NOMO-1 treated with dmso at 0.1 percent for 144 hours (cell line): Measurements from ENCODE around the gene HTT.

ENCODE experiments used
- DNase-seq: peaks from one replicate; lab custom pipeline; 2025; ENCODE audit not compliant: unreplicated experiment; lab: John Stamatoyannopoulos, UW

The HTT gene

GRCh38 chr4:3197366-3198105 lies 123.1 kb downstream of the HTT start:
- DNase-seq, result no peak

- DNase-seq, result no peak
Observed at GRCh38 chr4:3198906-3199305, 124.4 kb downstream of the HTT start.

GRCh38 chr4:3199653-3200422 lies 125.4 kb downstream of the HTT start:
- no peak for DNase-seq

GRCh38 chr4:3200423-3201090 lies 126.1 kb downstream of the HTT start:
- DNase-seq, result no peak

- peak; percentile 79 for DNase-seq
Observed at GRCh38 chr4:3201718-3202702, 127.5 kb downstream of the HTT start.

GRCh38 chr4:3202836-3203820 lies 128.6 kb downstream of the HTT start:
- no peak for DNase-seq

GRCh38 chr4:3203971-3204431 lies 129.5 kb downstream of the HTT start:
- DNase-seq, result no peak

GRCh38 chr4:3205995-3206394 lies 131.5 kb downstream of the HTT start:
- DNase-seq, result no peak

- DNase-seq, result no peak
Observed at GRCh38 chr4:3206439-3207100, 132.1 kb downstream of the HTT start.

- peak; percentile 32 for DNase-seq
Observed at GRCh38 chr4:3207531-3208037, 133.1 kb downstream of the HTT start.

- no peak for DNase-seq
Observed at GRCh38 chr4:3208826-3209225, 134.3 kb downstream of the HTT start.

- no peak for DNase-seq
Observed at GRCh38 chr4:3209551-3210325, 135.3 kb downstream of the HTT start.

GRCh38 chr4:3210467-3210866 lies 136.0 kb downstream of the HTT start:
- no peak for DNase-seq

- DNase-seq, result no peak
Observed at GRCh38 chr4:3211866-3212265, 137.4 kb downstream of the HTT start.

- no peak for DNase-seq
Observed at GRCh38 chr4:3212391-3213105, 138.1 kb downstream of the HTT start.

- DNase-seq, result no peak
Observed at GRCh38 chr4:3213106-3213425, 138.6 kb downstream of the HTT start.

- DNase-seq, result no peak
Observed at GRCh38 chr4:3213661-3214250, 139.3 kb downstream of the HTT start.
